GM12878 (cell line): ENCODE data around the gene CLEC16A. TPM values are rescaled to one million over a fixed set of nuclear protein-coding genes. Genes with fewer than 3 reads are reported as not detected.
A peak's percentile ranks its signal among the peaks of the same experiment; 100 is the strongest.

ENCODE experiments used
- ATAC-seq: fragments of 200-7000 bp; cut with Tn5 transposase; 3 replicates; pipeline ENCODE4 v1.9.1; 2020; ENCODE audit warnings: mild to moderate bottlenecking, moderate library complexity
- BruUV-seq: library from RNA; stranded (reverse); fragments of 400-500 nt; replicated peaks from 2 replicates; lab custom pipeline; 2021; lab: Mats Ljungman, UMichigan
- CTCF ChIA-PET: fragments of 300-600 bp; sonication (Branson Sonifier 250); formaldehyde crosslinking; extraction: SDS; loops from one replicate; lab custom pipeline; 2021; ENCODE audit warnings: inconsistent platforms; lab: Yijun Ruan, JAX
- POLR2A ChIA-PET: fragments of 350-600 bp; formaldehyde crosslinking; extraction: SDS; loops from one replicate; lab custom pipeline; 2021; ENCODE audit warnings: inconsistent platforms; lab: Charles Lee
- RAD21 ChIA-PET: fragments of 300-600 bp; sonication (Branson Sonifier 250); formaldehyde crosslinking; loops from one replicate; lab custom pipeline; 2023; ENCODE audit warnings: antibody characterized with exemption; ENCODE audit not compliant: unreplicated experiment; lab: Charles Lee
- SMC1A ChIA-PET: fragments of 300-600 bp; sonication (Branson Sonifier 250); formaldehyde crosslinking; loops from one replicate; lab custom pipeline; 2023; ENCODE audit not compliant: unreplicated experiment, uncharacterized antibody; lab: Charles Lee
- DNase-seq: peaks from one replicate; pipeline ENCODE4 v3.0.0-alpha.2; 2011; ENCODE audit warnings: low read depth, low spot score
- FAIRE-seq: peaks from 3 replicates; lab custom pipeline; 2011; peaks lifted over from hg19 to GRCh38; lab: Jason Lieb, UNC
- H2AFZ ChIP-seq: 2 replicates; pipeline ENCODE4 v1.6.0; 2011; ENCODE audit warnings: low read depth, low read length, control low read depth; ENCODE audit not compliant: control insufficient read depth
- H3K27ac ChIP-seq: 2 replicates; pipeline ENCODE4 v1.5.1; 2011; ENCODE audit warnings: control low read depth; ENCODE audit not compliant: control insufficient read depth, insufficient read depth
- H3K27me3 ChIP-seq, 2 experiments: replicated peaks in 1 of 2; 2 replicates each; pipeline versions ENCODE4 v1.6.0 to v1.6.1; 2011; ENCODE audit warnings: low read length in 1 of 2; ENCODE audit not compliant: control insufficient read depth in 2 of 2, insufficient read depth in 2 of 2
- H3K36me3 ChIP-seq, 2 experiments: 2 replicates each; pipeline ENCODE4 v1.5.1; 2011; ENCODE audit warnings: low read length in 1 of 2; ENCODE audit not compliant: control insufficient read depth in 2 of 2, insufficient read depth in 2 of 2
- H3K4me1 ChIP-seq: 2 replicates; pipeline ENCODE4 v1.6.1; 2011; ENCODE audit warnings: mild to moderate bottlenecking, low read length, moderate library complexity, mixed read lengths; ENCODE audit not compliant: control insufficient read depth, insufficient read depth
- H3K4me2 ChIP-seq: 2 replicates; pipeline ENCODE4 v1.6.0; 2011; ENCODE audit warnings: control low read depth; ENCODE audit not compliant: control insufficient read depth, insufficient read depth
- H3K4me3 ChIP-seq: fragments of 200-600 bp; sonication (generic); 2 replicates; pipeline ENCODE4 v1.5.1; 2016
- H3K79me2 ChIP-seq: 2 replicates; pipeline ENCODE4 v1.6.0; 2011; ENCODE audit warnings: low read length; ENCODE audit not compliant: control insufficient read depth, insufficient read depth
- H3K9ac ChIP-seq: 2 replicates; pipeline ENCODE4 v1.8.0; 2011; ENCODE audit warnings: low read length, control low read depth, mixed read lengths; ENCODE audit not compliant: control insufficient read depth, insufficient read depth
- H3K9me3 ChIP-seq: replicated peaks from 3 replicates; pipeline ENCODE4 v1.5.1; 2011; ENCODE audit warnings: mild to moderate bottlenecking, low read length; ENCODE audit not compliant: control insufficient read depth, insufficient read depth
- H4K20me1 ChIP-seq: 2 replicates; pipeline ENCODE4 v1.6.0; 2011; ENCODE audit not compliant: control insufficient read depth, insufficient read depth
- E2F4 ChIP-seq: IDR thresholded peaks from 2 replicates; pipeline ENCODE4 v1.6.1; 2012; ENCODE audit warnings: low read depth, low read length, improper control_type of control experiment
- FOS ChIP-seq: IDR thresholded peaks from 3 replicates; pipeline ENCODE4 v1.6.1; 2011; ENCODE audit warnings: borderline replicate concordance; ENCODE audit not compliant: insufficient read length; ENCODE audit errors: extremely low read depth
- FOXK2 ChIP-seq: fragments of 450-650 bp; IDR thresholded peaks from 2 replicates; pipeline ENCODE4 v1.6.1; 2017; ENCODE audit warnings: mild to moderate bottlenecking, moderate library complexity
- HDAC6 ChIP-seq: fragments of 200-600 bp; sonication (generic); IDR thresholded peaks from one replicate; pipeline ENCODE4 v1.8.0; 2017; ENCODE audit warnings: antibody characterized with exemption; ENCODE audit not compliant: unreplicated experiment
- IRF3 ChIP-seq: fragments of 450-650 bp; IDR thresholded peaks from 2 replicates; pipeline ENCODE4 v1.6.1; 2014; ENCODE audit warnings: mild to moderate bottlenecking
- MTA2 ChIP-seq: fragments of 450-650 bp; IDR thresholded peaks from 2 replicates; pipeline ENCODE4 v1.6.1; 2016; ENCODE audit warnings: low read depth, mild to moderate bottlenecking, moderate library complexity
- MYB ChIP-seq: fragments of 150-350 bp; IDR thresholded peaks from 2 replicates; pipeline ENCODE4 v1.6.1; 2014; ENCODE audit warnings: mild to moderate bottlenecking, low read depth, low read length, borderline replicate concordance
- NFXL1 ChIP-seq: fragments of 450-650 bp; IDR thresholded peaks from 2 replicates; pipeline ENCODE4 v1.6.1; 2017; ENCODE audit warnings: antibody characterized with exemption, mild to moderate bottlenecking, borderline replicate concordance
- NRF1 ChIP-seq: conservative IDR thresholded peaks from 2 replicates; pipeline ENCODE4 v1.6.1; 2011; ENCODE audit warnings: mild to moderate bottlenecking, low read depth, low read length, improper control_type of control experiment
- RB1 ChIP-seq: fragments of 450-650 bp; formaldehyde crosslinking; IDR thresholded peaks from 2 replicates; pipeline ENCODE4 v1.6.1; 2017; ENCODE audit warnings: mild to moderate bottlenecking, borderline replicate concordance
- RUNX3 ChIP-seq: IDR thresholded peaks from 2 replicates; pipeline ENCODE4 v1.6.1; 2012; ENCODE audit warnings: low read length, inconsistent platforms
- ZNF384 ChIP-seq: IDR thresholded peaks from 2 replicates; pipeline ENCODE4 v1.6.1; 2012; ENCODE audit warnings: low read depth, mild to moderate bottlenecking, low read length, improper control_type of control experiment, borderline replicate concordance
- WGBS: methylation state at CpG from one replicate; pipeline ENCODE4 v1.1.6; 2016; ENCODE audit warnings: low lambda C conversion rate; ENCODE audit not compliant: insufficient replicate concordance, insufficient coverage; ENCODE audit errors: missing lambda C conversion rate; 5-methylcytosine and 5-hydroxymethylcytosine counted together
- in situ Hi-C: fragments of 300-500 bp; cut with MboI; formaldehyde crosslinking; loops from 9 replicates; pipeline ENCODE4 v1.14.3; 2018; ENCODE audit warnings: mixed read lengths
- intact Hi-C: fragments of 100-400 bp; cut with micrococcal nuclease; formaldehyde crosslinking; loops from one replicate; pipeline ENCODE4 v1.14.2; 2022; ENCODE audit not compliant: unreplicated experiment
- polyA plus RNA-seq, 11 experiments: library from polyadenylated mRNA; depleted of rRNA in 4 of 11; unstranded in 6 of 11; stranded (reverse) in 5 of 11; fragments of >200 nt; fragmentation: Nextera tagmentation in 4 of 11; fragmentation: Illumina TruSeq in 1 of 11; extraction: Ambion mirVana in 4 of 11; extraction: Trizol in 1 of 11; gene quantifications; 1 replicate in 1 of 11; 2 replicates in 10 of 11; pipeline versions ENCODE4 v1.2.1 to v1.2.3, GENCODE V29; 2011 to 2016; ENCODE audit warnings: inconsistent platforms in 2 of 11, missing spikeins in 2 of 11, low read depth in 1 of 11
- total RNA-seq, 4 experiments: library from RNA; depleted of rRNA in 3 of 4; stranded (reverse); fragments of >200 nt in 3 of 4; fragmentation: Illumina TruSeq in 1 of 4; extraction: Trizol in 1 of 4; gene quantifications; 2 replicates each; pipeline versions ENCODE4 v1.2.1 to v1.2.3, GENCODE V29; 2013 to 2021

CLEC16A gene
- total and polyA plus RNA-seq, 10 of the 15 experiments (the other 5 are each of a cell fraction or from before 2014, with no cell fraction given): 1.5 to 28.8 (median 19.2) TPM

- no peak for TF ChIP-seq MYB
- no peak for TF ChIP-seq FOXK2
- TF ChIP-seq FOS: no peak
- TF ChIP-seq NFXL1: no peak
- TF ChIP-seq HDAC6: no peak
- no peak for TF ChIP-seq E2F4
- TF ChIP-seq NRF1: no peak
- no peak for TF ChIP-seq RB1
Measured at GRCh38 chr16:10990378-10990777, 46.0 kb downstream of the CLEC16A start (continued).

GRCh38 chr16:10992112-10992511 is 47.7 kb downstream of the CLEC16A start:
- Histone ChIP-seq H3K27ac (0 out of 2 replicates have a peak overlapping the region, but pooled peaks have one; percentile 14), H3K4me2 (no peak overlapping the region), H3K9ac (no peak overlapping the region), H3K27me3 (no peaks in the 10 kb centered on the region), H4K20me1 (no peaks in the 10 kb centered on the region), H3K9me3 (no peaks in the 10 kb centered on the region), H3K79me2 (peaks cover 2% of the 10 kb centered on the region), H3K4me1 (peaks cover 39% of the 10 kb centered on the region), H2AFZ (no peak overlapping the region), H3K4me3 (no peak overlapping the region), H3K36me3 (peaks cover 9 to 17% of the 10 kb centered on the region in 2 experiments)
- no TSS peak for BruUV-seq
- FAIRE-seq (no peak), DNase-seq (no peak), ATAC-seq (no peak)
- in situ Hi-C loops (no loop called here), intact Hi-C loops (no loop called here)
- ChIA-PET SMC1A (interaction anchor here (1.5 kb wide), 1 partner anchor 27 kb away, joined by 3 read pairs; no protein-coding TSS in a partner anchor), POLR2A (no interaction called here), RAD21 (no interaction called here)
- WGBS: 55% methylated on average over 4 of the region's 4 CpGs
- TF ChIP-seq RUNX3 (0 out of 2 replicates have a peak, but pooled peaks have one; percentile 2), MTA2 (0 out of 2 replicates have a peak, but pooled peaks have one; percentile 12), ZNF384 (no peak), IRF3 (no peak)
- TF ChIP-seq, all 136 proteins: peak for 2
- CTCF ChIA-PET: interaction anchor here (0.7 kb wide), 1 partner anchor 126 kb away, joined by 3 read pairs; no protein-coding TSS in a partner anchor
